HG03575 (cell line): Measurements from ENCODE around the gene CSTPP1.
"Not testable (repeated sequence)": the region's sequence is repeated elsewhere in the genome, so short reads cannot be mapped to it uniquely, and the experiment has no call there.

Experiments
- ATAC-seq: cut with Tn5 transposase; IDR thresholded peaks from one replicate; pipeline ENCODE4 v1.9.1; 2021; ENCODE audit not compliant: unreplicated experiment, insufficient number of reproducible peaks, low FRiP score; ENCODE audit errors: extremely low read depth

The CSTPP1 gene

DNA sequence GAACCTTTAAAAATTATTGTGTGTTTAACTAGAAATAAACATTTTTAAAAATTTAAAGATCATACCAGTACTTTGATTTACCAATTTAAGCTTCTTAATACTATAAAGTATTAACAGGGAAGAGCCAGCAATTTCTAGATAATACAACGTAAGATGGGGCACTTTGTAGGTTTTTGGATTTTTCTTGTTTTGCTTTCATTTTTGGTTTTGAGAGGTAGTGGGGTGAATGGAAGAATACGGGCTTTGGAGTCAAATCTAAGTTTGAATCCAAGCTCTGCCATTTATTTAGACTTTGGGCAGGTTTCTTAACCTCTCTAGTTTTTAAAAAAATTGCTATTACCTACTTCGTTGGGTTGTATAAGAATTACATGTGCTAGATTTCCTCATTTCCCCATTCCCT is 44.9 kb downstream of the CSTPP1 start:
- ATAC-seq: no peak

DNA sequence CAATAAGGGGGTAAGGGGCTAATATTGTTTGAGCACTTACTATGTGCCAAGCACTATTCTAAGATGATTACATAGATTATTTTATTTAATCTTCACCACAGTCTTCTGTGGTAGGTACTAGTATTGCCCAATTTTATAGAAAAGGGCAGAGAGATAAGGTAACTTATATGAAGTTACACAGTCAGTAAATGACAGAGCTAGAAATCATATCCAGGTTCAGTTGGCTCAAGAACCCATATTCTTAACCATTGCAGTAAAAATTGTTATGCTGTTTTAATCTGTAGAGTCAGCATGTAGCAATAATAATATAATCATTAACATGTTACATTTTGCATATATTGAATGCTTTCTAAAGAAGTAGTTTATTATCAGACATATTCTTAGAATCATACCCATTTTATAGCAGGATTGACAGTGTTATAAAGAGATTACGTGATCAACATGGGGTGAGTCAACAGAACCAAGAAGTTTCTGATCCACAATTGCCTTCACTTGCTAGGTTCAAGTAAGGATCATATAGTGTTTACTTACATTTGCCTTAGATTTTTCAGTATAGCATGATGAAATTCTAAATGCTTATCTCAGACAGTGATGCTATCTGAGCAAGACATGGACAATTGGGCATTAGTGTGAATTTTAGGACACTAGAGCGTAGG is 46.4 kb downstream of the CSTPP1 start:
- ATAC-seq: no peak

DNA sequence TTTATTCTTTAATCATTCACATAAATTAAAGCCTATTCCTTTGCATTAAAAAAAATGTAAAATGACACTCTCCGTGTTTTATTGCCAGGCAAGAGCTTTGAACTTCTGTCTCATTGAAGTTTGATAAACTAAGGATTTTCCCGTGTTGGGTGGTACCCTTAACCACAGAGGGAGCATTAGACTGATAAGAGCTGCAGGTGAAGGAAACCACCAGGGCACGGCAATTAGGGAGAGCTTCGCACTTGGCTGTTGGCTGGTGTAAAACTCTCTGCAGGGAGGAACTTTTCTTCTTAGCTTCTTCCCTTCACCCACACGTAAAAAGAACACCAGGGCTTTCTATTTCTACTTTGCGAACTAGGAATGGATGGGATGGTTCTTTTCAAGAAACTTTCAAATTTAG is 47.0 kb downstream of the CSTPP1 start:
- no peak for ATAC-seq

DNA sequence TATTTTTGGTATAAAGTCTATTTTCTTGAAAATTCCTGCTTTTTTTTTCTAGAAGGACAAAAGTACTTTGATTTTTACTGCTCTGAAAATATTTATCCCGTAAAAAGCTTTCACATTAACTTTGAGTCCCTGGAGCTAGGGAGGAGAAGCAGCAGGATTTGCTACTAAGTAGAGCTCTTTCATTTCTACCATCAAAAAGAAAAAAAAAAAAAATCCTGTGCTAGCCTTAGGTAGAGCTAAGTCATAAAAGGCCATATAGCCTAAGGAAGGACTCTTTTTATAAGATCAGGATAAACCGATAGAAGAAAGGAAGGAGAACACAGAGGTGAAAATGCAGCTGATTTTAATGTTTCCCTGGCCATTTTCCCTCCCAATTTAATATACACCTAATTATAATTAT is 48.0 kb downstream of the CSTPP1 start:
- ATAC-seq: no peak

DNA sequence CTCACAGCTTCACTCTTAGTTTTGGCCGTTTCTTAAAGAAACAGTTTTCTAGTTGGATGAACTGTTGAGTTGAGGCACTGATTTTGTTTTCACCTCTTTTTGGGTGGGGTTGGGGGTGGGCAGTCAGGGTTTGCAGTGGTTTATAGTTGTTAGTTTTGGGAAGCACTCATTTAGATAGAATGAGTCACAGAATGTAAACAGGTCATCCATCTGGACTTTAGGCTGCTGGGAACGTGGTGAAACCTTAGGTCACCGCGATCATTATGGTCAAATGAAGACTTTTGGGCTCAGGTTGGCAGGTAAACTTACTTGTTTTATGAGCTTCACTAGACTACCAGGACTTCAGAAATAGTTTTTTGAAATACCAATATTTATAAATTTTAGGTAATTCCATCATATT is 48.4 kb downstream of the CSTPP1 start:
- no peak for ATAC-seq

DNA sequence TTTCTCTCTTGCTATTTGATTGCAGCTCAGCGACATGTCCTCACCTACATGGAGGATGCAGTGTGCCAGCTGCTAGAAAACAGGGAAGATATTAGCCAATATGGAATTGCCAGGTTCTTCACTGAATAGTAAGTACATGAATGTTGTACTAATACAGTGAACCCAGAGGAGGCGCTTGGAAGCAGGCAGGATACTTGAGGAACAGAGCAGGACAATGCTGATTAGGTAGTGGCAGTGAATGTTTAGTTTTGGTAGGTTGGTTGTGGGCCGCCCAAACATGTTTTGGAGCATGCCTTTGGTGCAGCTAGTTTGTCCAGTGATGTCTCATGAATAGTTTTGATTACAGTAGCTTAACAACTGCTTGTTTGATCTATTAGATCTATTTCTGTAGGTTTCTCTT is 50.6 kb downstream of the CSTPP1 start:
- ATAC-seq: no peak

DNA sequence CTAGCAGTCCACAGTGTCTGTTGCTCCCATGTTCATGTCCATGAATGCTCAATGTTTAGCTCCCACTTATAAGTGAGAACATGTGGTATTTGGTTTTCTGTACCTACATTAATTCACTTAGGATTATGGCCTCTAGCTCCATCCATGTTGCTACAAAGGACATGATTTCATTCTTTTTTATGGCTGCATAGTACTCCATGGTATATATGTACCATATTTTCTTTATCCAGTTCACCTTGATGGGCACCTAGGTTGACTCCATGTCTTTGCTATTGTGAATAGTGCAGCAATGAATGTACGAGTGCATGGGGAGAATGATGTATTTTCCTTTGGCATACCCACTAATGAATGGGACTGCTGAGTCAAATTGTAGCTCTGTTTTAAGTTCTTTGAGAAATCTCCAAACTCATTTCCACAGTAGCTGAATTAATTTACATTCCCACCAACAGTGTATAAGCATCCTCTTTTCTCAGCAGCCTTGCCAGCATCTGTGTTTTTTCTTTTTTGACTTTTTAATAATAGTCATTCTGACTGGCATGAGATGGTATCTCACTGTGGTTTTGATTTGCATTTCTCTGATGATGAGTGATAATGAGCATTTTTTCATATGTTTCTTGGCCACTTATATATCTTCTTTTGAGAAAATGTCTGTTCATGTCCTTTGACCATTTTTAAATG is 53.4 kb downstream of the CSTPP1 start:
- not testable (repeated sequence) for ATAC-seq

DNA sequence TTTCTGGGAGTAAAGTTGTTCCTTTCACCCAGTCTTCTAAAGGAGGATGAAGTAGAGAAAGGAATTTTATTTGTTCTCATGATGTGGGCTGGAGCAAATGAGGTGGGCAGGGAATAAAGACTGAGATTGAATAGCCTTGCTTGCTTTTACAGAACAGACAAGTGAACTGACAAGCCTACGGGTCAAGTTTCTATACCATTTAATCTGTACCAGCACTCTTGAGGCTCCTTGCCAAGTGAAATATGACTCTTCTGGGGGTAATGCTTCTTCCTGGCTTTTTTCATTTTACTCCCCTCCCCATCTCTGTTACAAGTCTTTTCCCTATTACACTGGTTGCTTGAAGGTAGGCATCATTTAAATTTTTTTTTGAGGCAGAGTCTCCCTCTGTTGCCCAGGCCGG is 54.8 kb downstream of the CSTPP1 start:
- ATAC-seq: no peak

DNA sequence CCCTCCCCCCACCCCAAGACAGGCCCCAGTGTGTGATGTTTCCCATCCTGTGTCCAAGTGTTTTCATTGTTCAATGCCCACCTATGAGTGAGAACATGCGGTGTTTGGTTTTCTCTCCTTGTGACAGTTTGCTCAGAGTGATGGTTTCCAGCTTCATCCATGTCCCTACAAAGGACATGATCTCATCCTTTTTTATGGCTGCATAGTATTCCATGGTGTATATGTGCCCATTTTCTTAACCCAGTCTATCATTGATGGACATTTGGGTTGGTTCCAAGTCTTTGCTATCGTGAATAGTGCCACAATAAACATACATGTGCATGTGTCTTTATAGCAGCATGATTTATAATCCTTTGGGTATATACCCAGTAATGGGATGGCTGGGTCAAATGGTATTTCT is 55.8 kb downstream of the CSTPP1 start:
- ATAC-seq: not testable (repeated sequence)

DNA sequence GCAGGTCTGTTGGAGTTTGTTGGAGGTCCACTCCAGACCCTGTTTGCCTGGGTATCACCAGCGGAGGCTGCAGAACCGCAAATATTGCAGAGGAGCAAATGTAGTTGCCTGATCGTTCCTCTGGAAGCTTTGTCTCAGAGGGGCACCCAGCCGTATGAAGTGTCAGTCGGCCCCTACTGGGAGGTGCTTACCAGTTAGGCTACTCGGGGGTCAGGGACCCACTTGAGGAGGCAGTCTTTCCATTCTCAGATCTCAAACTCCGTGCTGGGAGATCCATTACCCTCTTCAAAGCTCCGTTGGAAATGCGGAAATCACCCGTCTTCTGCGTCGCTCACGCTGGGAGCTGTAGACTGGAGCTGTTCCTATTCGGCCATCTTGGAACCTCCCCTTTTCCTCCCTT is 61.2 kb downstream of the CSTPP1 start:
- ATAC-seq: not testable (repeated sequence)

DNA sequence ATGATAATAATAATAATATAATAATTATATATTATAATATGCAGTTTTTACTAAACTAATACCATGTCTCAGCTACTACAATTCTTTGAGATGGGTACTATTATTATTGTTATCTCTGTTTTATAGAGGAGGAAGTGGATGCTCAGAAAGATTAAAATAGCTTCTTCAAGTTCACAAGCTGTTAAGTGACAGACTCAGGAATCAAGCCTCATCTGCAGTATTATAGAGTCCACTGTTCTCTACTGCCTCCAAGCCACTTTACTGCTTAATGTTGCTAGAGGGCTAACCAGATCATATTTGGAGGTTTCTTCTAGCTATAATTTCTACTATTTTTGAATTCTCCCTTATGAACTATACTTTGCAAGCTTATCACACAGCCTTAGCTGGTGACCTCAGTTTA is 62.7 kb downstream of the CSTPP1 start:
- ATAC-seq: no peak

DNA sequence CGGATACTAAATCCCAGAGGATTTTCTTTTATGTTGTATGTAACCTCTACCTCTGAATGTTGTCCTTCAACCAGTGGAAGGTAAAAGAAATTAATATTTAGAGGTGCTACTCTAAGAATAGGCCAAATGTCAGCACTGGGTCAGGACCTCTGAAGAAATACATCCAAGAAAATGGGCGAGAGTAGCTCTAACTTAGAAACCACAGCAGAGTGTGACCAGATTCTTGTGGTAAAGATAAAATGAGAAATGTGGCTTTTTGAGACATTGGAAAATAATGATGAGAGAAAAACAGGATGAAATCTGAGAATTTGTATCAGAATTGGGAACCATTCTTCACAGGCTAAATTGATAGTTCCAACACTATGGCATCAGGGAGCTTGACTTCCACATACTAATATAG is 63.5 kb downstream of the CSTPP1 start:
- no peak for ATAC-seq

DNA sequence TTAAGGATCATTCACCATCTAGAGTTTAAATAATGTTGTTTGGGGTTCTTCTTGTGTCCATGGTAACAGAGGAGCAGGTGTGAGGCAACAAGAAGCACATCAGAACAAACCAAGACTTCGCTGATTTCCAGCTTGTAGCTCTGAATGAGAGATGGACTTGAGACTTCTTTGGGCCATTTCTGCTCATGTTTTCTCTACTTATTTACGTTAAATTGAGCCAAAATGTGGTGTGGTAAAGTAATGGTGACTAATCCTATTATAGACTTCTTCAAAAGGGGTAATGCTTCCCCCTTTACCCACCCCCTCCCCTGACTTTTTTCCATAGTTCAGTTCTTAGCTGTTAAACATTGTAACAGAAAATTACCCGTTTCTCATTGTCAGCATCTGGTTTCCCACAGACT is 65.2 kb downstream of the CSTPP1 start:
- no peak for ATAC-seq

DNA sequence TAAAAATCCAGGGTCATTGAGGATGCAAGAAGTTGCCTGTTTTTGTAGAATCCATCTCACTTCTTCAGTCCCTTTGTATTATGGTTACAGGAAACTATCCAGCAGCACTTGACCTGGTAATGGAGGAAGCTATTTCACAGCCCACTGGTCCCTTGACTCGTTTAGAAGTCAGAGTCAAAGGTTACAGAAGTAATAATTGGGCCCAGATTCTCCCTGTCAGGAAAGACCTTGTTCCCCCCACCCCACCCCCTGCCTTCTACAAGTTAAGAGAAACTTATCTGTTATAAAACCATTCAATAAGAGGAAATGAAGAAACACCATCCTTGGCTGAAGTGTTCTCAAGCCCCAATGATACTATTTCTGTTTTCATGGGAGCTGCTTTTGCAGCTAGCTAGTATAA is 65.8 kb downstream of the CSTPP1 start:
- ATAC-seq: no peak

DNA sequence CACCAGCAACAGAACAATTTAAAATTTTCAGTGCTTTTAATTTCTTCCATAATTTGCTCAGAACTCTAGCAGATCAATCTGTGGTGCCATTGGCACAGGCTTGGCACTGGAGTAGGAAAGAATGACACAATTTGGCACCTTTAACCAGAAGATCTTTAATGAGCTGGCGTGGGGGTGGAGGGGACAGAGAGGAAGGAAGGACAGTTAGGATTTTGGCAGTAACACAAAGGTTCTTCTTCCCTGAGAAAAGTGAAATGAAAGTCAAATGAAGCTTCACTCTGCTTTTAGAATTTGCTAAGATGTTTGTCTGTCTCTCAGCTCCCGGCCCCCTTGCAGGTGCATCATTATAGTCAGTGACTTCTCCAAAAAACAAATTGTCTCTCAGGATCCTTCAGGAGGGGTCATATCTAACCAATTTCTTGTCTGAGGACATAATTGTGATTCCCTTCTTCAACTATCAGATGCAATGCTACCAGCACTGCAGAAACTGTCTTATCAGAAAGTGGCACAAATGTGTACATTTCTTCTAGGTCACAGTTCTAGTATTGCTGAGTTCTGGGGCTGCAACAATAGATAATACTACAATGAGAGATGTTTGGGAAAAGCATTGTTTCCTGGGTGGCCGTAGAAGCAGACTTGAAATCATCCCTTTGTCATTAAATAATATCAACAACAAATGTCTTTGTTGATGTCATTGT is 66.8 kb downstream of the CSTPP1 start:
- ATAC-seq: no peak

DNA sequence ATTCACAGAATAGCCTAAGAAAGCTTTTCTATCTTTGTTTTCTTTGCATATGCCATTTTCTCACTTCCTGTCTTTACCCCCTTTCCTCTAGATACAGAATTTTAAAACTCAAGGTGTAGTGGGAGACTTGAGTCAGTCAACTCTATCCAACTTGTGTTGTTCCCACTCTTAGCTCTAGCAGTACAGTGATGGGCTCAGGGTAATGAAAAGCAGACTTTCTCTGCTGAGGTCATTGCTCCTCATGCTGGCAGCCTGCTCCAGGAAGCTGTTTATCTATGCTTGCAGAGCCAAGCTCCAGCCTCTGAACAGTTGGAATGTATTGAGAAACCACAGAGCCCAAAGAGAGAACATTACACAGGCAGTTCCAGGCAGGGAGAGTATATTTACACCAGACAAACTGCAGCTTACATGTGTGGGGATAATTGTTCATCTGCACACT is 68.1 kb downstream of the CSTPP1 start:
- no peak for ATAC-seq

DNA sequence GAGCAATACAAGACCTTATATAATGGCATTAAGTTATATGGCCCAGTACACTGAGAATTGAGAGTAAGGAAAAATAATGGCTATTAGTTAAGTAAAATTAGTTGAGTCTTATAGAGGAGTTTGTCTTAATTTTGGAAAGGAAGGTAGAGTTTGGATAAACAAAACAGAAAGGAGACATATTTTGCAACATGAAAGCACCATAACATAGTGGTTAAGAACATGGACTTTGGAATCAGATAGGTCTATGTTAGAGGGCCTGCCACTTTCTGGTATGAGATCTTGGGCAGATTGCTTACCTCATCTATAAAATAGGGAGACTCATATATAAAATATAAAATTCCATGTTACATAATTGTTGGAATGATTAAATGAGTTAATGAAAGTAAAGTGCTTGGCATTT is 68.9 kb downstream of the CSTPP1 start:
- ATAC-seq: no peak

DNA sequence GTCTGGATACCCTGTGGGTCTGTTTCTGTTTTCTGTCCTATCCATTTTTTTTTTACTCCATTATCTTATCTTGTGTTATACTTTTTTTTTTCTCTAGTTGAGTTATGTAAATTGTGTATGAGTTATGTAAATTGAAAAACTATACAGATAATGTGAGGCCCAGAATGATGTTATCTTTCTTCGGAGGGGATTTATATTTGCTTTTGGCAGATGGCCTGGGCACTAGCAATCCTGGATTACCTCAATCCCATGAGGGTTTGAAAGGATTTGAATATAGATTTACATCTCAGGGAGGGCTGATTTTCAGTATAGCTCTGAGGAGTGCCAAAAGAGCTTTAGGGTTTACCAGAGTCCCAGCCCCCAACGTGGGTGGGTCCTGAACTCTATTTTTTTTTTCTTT is 71.0 kb downstream of the CSTPP1 start:
- no peak for ATAC-seq

DNA sequence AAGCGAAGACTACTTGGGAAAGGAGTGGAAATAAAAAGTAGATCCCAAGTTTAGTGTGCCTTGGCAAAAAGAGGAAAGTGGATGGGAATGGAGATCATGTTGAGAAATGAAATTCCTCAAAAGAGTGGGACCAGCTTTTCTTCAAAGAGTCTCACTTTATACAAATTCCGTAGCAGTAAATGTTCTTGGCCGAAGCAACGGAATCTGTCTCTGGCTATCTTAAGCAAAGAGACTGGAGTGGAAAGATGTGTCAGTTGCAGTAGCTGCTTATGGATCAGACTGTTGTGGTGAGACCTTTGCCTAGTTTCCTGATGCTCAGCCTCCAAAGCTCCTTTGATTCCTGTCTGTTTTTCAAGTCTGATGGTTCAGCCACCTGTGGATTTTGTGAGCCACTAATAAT is 73.6 kb downstream of the CSTPP1 start:
- no peak for ATAC-seq

DNA sequence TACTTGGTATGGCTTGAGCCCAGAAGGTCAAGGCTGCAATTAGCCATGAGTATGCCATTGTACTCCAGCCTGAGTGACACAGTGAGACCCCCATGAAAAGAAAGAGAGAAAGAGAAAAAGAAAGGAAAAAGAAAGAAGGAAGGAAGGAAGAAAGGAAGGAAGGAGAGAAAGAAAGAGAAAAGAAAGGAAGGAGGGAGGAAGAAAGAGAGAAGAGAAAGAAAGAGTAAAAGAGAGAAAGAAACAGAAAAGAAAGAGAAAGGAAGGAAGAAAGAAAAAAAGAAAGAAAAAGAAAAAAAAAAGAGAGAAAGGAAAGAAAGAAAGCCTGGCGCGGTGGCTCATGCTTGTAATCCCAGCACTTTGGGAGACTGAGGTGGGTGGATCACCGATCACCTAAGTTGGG is 77.5 kb downstream of the CSTPP1 start:
- ATAC-seq: no peak
